ENCODE results near the gene DCTN2.

GRCh38 chr12:57549203-57549908, 2.4 kb upstream of the DCTN2 start:
- TF ChIP-seq CTCF (IDR thresholded peaks at IDR 0.05; ENCODE audit: extremely low read depth in 1 of 2, insufficient read depth in 1 of 2, low read depth in 1 of 2, low read length in 2 of 2) (no peak), MAX (IDR thresholded peaks at IDR 0.05; ENCODE audit: insufficient read depth, insufficient read length) (no peak), EZH2 (IDR thresholded peaks at IDR 0.05; ENCODE audit: borderline replicate concordance, low read depth, low read length, severe bottlenecking) (no peak), FOS (IDR thresholded peaks at IDR 0.05; ENCODE audit: borderline replicate concordance, insufficient read depth, low read length) (no peak)

All from endothelial cell of umbilical vein (primary cell).